Body of pancreas (tissue), 4 donors: ENCODE measurements around the gene VN1R4.

Experiments used
- POLR2A ChIP-seq, 3 donors: fragments of 450-650 bp; IDR thresholded peaks; one replicate each; pipeline ENCODE4 v1.6.1; 2016; ENCODE audit warnings: antibody characterized with exemption in 3 of 3, mild to moderate bottlenecking in 2 of 3
- TF ChIP-seq, protein P1 (sequence below), 7 experiments: fragments of 450-650 bp in 4 of 7; fragments of 200-600 bp in 3 of 7; sonication (generic) in 3 of 7; IDR thresholded peaks; one replicate each; pipeline ENCODE4 v1.5.1; 2016 to 2019; ENCODE audit warnings: antibody characterized with exemption in 7 of 7

- no peak for TF ChIP-seq POLR2A (IDR thresholded peaks at IDR 0.05)
- TF ChIP-seq, protein P1, sequence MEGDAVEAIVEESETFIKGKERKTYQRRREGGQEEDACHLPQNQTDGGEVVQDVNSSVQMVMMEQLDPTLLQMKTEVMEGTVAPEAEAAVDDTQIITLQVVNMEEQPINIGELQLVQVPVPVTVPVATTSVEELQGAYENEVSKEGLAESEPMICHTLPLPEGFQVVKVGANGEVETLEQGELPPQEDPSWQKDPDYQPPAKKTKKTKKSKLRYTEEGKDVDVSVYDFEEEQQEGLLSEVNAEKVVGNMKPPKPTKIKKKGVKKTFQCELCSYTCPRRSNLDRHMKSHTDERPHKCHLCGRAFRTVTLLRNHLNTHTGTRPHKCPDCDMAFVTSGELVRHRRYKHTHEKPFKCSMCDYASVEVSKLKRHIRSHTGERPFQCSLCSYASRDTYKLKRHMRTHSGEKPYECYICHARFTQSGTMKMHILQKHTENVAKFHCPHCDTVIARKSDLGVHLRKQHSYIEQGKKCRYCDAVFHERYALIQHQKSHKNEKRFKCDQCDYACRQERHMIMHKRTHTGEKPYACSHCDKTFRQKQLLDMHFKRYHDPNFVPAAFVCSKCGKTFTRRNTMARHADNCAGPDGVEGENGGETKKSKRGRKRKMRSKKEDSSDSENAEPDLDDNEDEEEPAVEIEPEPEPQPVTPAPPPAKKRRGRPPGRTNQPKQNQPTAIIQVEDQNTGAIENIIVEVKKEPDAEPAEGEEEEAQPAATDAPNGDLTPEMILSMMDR (IDR thresholded peaks at IDR 0.05), result no peak
These were observed 21.0 kb downstream of the VN1R4 start for GRCh38 chr19:53246498-53246897.
